ENCODE data around the gene TMEM101.
"Not testable (repeated sequence)": the region's sequence is repeated elsewhere in the genome, so short reads cannot be mapped to it uniquely, and the experiment has no call there.

TMEM101 gene

GRCh38 chr17:43974382-43975266, 40.1 kb downstream of the TMEM101 start:
- no peak for DNase-seq (ENCODE audit: low spot score)

- not testable (repeated sequence) for DNase-seq (ENCODE audit: low spot score)
Observed at GRCh38 chr17:43972444-43973212, 42.1 kb downstream of the TMEM101 start.

- not testable (repeated sequence) for DNase-seq (ENCODE audit: low spot score)
Observed at GRCh38 chr17:43971436-43971835, 43.3 kb downstream of the TMEM101 start.

GRCh38 chr17:43970366-43970765, 44.4 kb downstream of the TMEM101 start:
- no peak for DNase-seq (ENCODE audit: low spot score)

- DNase-seq (ENCODE audit: low spot score) = no peak
Observed at GRCh38 chr17:43967251-43967875, 47.4 kb downstream of the TMEM101 start.

- DNase-seq (ENCODE audit: low spot score) = no peak
Observed at GRCh38 chr17:43966276-43966675, 48.5 kb downstream of the TMEM101 start.

- no peak for DNase-seq (ENCODE audit: low spot score)
Observed at GRCh38 chr17:43962479-43962878, 52.3 kb downstream of the TMEM101 start.

GRCh38 chr17:43961954-43962353, 52.8 kb downstream of the TMEM101 start:
- DNase-seq (ENCODE audit: low spot score) = no peak

- not testable (repeated sequence) for DNase-seq (ENCODE audit: low spot score)
Observed at GRCh38 chr17:43961292-43961691, 53.5 kb downstream of the TMEM101 start.

Measured in hepatic stellate cell (primary cell).